GM21526 (cell line): ENCODE measurements around the gene ZNF736.
"Not testable (repeated sequence)": the region's sequence is repeated elsewhere in the genome, so short reads cannot be mapped to it uniquely, and the experiment has no call there.

ENCODE experiments used
- ATAC-seq: cut with Tn5 transposase; IDR thresholded peaks from one replicate; pipeline ENCODE4 v1.9.1; 2021; ENCODE audit warnings: moderate library complexity; ENCODE audit not compliant: unreplicated experiment, low FRiP score

Gene ZNF736

GRCh38 chr7:64313740-64314491 lies at the start of gene ZNF736:
ZNF736 (plus strand) TSS chr7:64313961; CDS start chr7:64314151, 190 bp downstream.
- peak; percentile 100 for ATAC-seq

GRCh38 chr7:64266341-64266919 lies 47.3 kb upstream of the ZNF736 start:
- ATAC-seq, result no peak

GRCh38 chr7:64277630-64278029 lies 36.1 kb upstream of the ZNF736 start:
- no peak for ATAC-seq

GRCh38 chr7:64294701-64295420 lies 18.9 kb upstream of the ZNF736 start:
- ATAC-seq, result no peak

GRCh38 chr7:64297418-64297817 lies 16.3 kb upstream of the ZNF736 start:
- not testable (repeated sequence) for ATAC-seq

- ATAC-seq, result no peak
Measured at GRCh38 chr7:64300641-64301405, 12.9 kb upstream of the ZNF736 start.

- peak; percentile 99 for ATAC-seq
Measured at GRCh38 chr7:64307254-64308015, 6.3 kb upstream of the ZNF736 start.

- no peak for ATAC-seq
Measured at GRCh38 chr7:64308016-64308270, 5.8 kb upstream of the ZNF736 start.

GRCh38 chr7:64310426-64310825 lies 3.3 kb upstream of the ZNF736 start:
- ATAC-seq, result no peak

- ATAC-seq, result no peak
Measured at GRCh38 chr7:64312826-64313225, 935 bp upstream of the ZNF736 start.

- no peak for ATAC-seq
Measured at GRCh38 chr7:64314566-64314965, 805 bp downstream of the ZNF736 start.

- not testable (repeated sequence) for ATAC-seq
Measured at GRCh38 chr7:64316031-64316742, 2.4 kb downstream of the ZNF736 start.

- ATAC-seq, result no peak
Measured at GRCh38 chr7:64320547-64321513, 7.1 kb downstream of the ZNF736 start.

GRCh38 chr7:64324166-64324565 lies 10.4 kb downstream of the ZNF736 start:
- not testable (repeated sequence) for ATAC-seq

- ATAC-seq, result not testable (repeated sequence)
Measured at GRCh38 chr7:64348713-64349210, 35.0 kb downstream of the ZNF736 start.

- no peak for ATAC-seq
Measured at GRCh38 chr7:64359543-64359942, 45.8 kb downstream of the ZNF736 start.

- no peak for ATAC-seq
Measured at GRCh38 chr7:64371116-64371515, 57.4 kb downstream of the ZNF736 start.

GRCh38 chr7:64373017-64373416 lies 59.3 kb downstream of the ZNF736 start:
- ATAC-seq, result no peak
